ENCODE data around the gene PAGR1. TPM values are rescaled to one million over a fixed set of nuclear protein-coding genes. Genes with fewer than 3 reads are reported as not detected.
"Not testable (repeated sequence)": the region's sequence is repeated elsewhere in the genome, so short reads cannot be mapped to it uniquely, and the experiment has no call there.

Gene PAGR1
- polyA plus RNA-seq, 5 donors = 26.4 to 46.3 (median 31.3) TPM

GRCh38 chr16:29862383-29862883, 46.5 kb downstream of the PAGR1 start:
- no peak for DNase-seq

GRCh38 chr16:29862884-29863668, 47.1 kb downstream of the PAGR1 start, which contains the start of gene CDIPT:
CDIPT (minus strand) TSS chr16:29863226; CDS start chr16:29862857, 369 bp downstream.
- peak; percentile 96 to 97 for DNase-seq

GRCh38 chr16:29863669-29863984, 47.7 kb downstream of the PAGR1 start:
- DNase-seq = no peak

- no peak for DNase-seq
Observed at GRCh38 chr16:29864205-29864604, 48.3 kb downstream of the PAGR1 start.

- no peak for DNase-seq
Observed at GRCh38 chr16:29868396-29869009, 52.6 kb downstream of the PAGR1 start.

- not testable (repeated sequence) for DNase-seq
Observed at GRCh38 chr16:29869067-29869466, 53.1 kb downstream of the PAGR1 start.

Other genes starting within 250 kb of the PAGR1 start
- 1 to 10 TPM; 1.9 to 2.9 (median 2.3) TPM for gene SPN, start 152.9 kb upstream of the PAGR1 start, polyA plus RNA-seq (ENCODE audit: insufficient read depth in 1 of 5, insufficient read length in 5 of 5, low replicate concordance in 1 of 5)
- 10 to 100 TPM; 41.9 to 70.9 (median 51.6) TPM for gene QPRT, start 137.0 kb upstream of the PAGR1 start, polyA plus RNA-seq (ENCODE audit: insufficient read depth in 1 of 5, insufficient read length in 5 of 5, low replicate concordance in 1 of 5)
- gene C16orf54, start 70.2 kb upstream of the PAGR1 start, polyA plus RNA-seq (ENCODE audit: insufficient read depth in 1 of 5, insufficient read length in 5 of 5, low replicate concordance in 1 of 5) = under 1 TPM; 0.43 to 0.78 (median 0.62) TPM
- gene ZG16, start 37.9 kb upstream of the PAGR1 start, polyA plus RNA-seq (ENCODE audit: insufficient read depth in 1 of 5, insufficient read length in 5 of 5, low replicate concordance in 1 of 5) = under 1 TPM in 4 of 5 donors, not detected in 1; 0.04 to 0.18 (median 0.12) TPM
- gene KIF22, start 25.4 kb upstream of the PAGR1 start, polyA plus RNA-seq (ENCODE audit: insufficient read depth in 1 of 5, insufficient read length in 5 of 5, low replicate concordance in 1 of 5) = 10 to 100 TPM; 51.0 to 84.4 (median 73.4) TPM
- gene MAZ, start 9.6 kb upstream of the PAGR1 start, polyA plus RNA-seq (ENCODE audit: insufficient read depth in 1 of 5, insufficient read length in 5 of 5, low replicate concordance in 1 of 5) = 100 to 1,000 TPM; 231 to 333 (median 262) TPM
- gene PRRT2, start 4.0 kb upstream of the PAGR1 start, polyA plus RNA-seq (ENCODE audit: insufficient read depth in 1 of 5, insufficient read length in 5 of 5, low replicate concordance in 1 of 5) = 10 to 100 TPM; 10.4 to 16.1 (median 12.8) TPM
- 10 to 100 TPM in 4 of 5 donors, 1 to 10 TPM in 1; 9.6 to 23.1 (median 14.0) TPM for gene MVP, start 4.3 kb downstream of the PAGR1 start, polyA plus RNA-seq (ENCODE audit: insufficient read depth in 1 of 5, insufficient read length in 5 of 5, low replicate concordance in 1 of 5)
- 10 to 100 TPM; 62.4 to 94.6 (median 84.3) TPM for gene CDIPT, start 47.1 kb downstream of the PAGR1 start, polyA plus RNA-seq (ENCODE audit: insufficient read depth in 1 of 5, insufficient read length in 5 of 5, low replicate concordance in 1 of 5)
- gene SEZ6L2, start 83.4 kb downstream of the PAGR1 start, polyA plus RNA-seq (ENCODE audit: insufficient read depth in 1 of 5, insufficient read length in 5 of 5, low replicate concordance in 1 of 5) = 1 to 10 TPM; 4.1 to 7.8 (median 5.2) TPM
- under 1 TPM; 0.41 to 0.94 (median 0.63) TPM for gene ASPHD1, start 84.3 kb downstream of the PAGR1 start, polyA plus RNA-seq (ENCODE audit: insufficient read depth in 1 of 5, insufficient read length in 5 of 5, low replicate concordance in 1 of 5)
- 10 to 100 TPM; 13.8 to 22.9 (median 21.4) TPM for gene KCTD13, start 110.1 kb downstream of the PAGR1 start, polyA plus RNA-seq (ENCODE audit: insufficient read depth in 1 of 5, insufficient read length in 5 of 5, low replicate concordance in 1 of 5)
- 100 to 1,000 TPM in 4 of 5 donors, 10 to 100 TPM in 1; 94.6 to 126 (median 108) TPM for gene TMEM219, start 145.9 kb downstream of the PAGR1 start, polyA plus RNA-seq (ENCODE audit: insufficient read depth in 1 of 5, insufficient read length in 5 of 5, low replicate concordance in 1 of 5)
- 10 to 100 TPM; 42.8 to 66.2 (median 54.0) TPM for gene TAOK2, start 157.7 kb downstream of the PAGR1 start, polyA plus RNA-seq (ENCODE audit: insufficient read depth in 1 of 5, insufficient read length in 5 of 5, low replicate concordance in 1 of 5)
- gene HIRIP3, start 179.5 kb downstream of the PAGR1 start, polyA plus RNA-seq (ENCODE audit: insufficient read depth in 1 of 5, insufficient read length in 5 of 5, low replicate concordance in 1 of 5) = 10 to 100 TPM; 16.8 to 22.5 (median 19.8) TPM
- gene INO80E, start 180.1 kb downstream of the PAGR1 start, polyA plus RNA-seq (ENCODE audit: insufficient read depth in 1 of 5, insufficient read length in 5 of 5, low replicate concordance in 1 of 5) = 10 to 100 TPM; 45.5 to 70.9 (median 48.1) TPM
- 1 to 10 TPM; 1.4 to 5.3 (median 3.8) TPM for gene DOC2A, start 194.9 kb downstream of the PAGR1 start, polyA plus RNA-seq (ENCODE audit: insufficient read depth in 1 of 5, insufficient read length in 5 of 5, low replicate concordance in 1 of 5)
- gene C16orf92, start 207.0 kb downstream of the PAGR1 start, polyA plus RNA-seq (ENCODE audit: insufficient read depth in 1 of 5, insufficient read length in 5 of 5, low replicate concordance in 1 of 5) = not detected
- gene TLCD3B, start 215.1 kb downstream of the PAGR1 start, polyA plus RNA-seq (ENCODE audit: insufficient read depth in 1 of 5, insufficient read length in 5 of 5, low replicate concordance in 1 of 5) = under 1 TPM; 0.66 to 0.97 (median 0.79) TPM
- gene ALDOA, start 249.6 kb downstream of the PAGR1 start, polyA plus RNA-seq (ENCODE audit: insufficient read depth in 1 of 5, insufficient read length in 5 of 5, low replicate concordance in 1 of 5) = 100 to 1,000 TPM; 251 to 539 (median 362) TPM

Data from right lung (tissue), 5 donors.